GM18508 (cell line): ENCODE measurements around the gene MCOLN1.

Source experiments
- ATAC-seq: cut with Tn5 transposase; IDR thresholded peaks from one replicate; pipeline ENCODE4 v1.9.1; 2021; ENCODE audit warnings: moderate number of reproducible peaks; ENCODE audit not compliant: insufficient read depth, unreplicated experiment

Gene MCOLN1

DNA sequence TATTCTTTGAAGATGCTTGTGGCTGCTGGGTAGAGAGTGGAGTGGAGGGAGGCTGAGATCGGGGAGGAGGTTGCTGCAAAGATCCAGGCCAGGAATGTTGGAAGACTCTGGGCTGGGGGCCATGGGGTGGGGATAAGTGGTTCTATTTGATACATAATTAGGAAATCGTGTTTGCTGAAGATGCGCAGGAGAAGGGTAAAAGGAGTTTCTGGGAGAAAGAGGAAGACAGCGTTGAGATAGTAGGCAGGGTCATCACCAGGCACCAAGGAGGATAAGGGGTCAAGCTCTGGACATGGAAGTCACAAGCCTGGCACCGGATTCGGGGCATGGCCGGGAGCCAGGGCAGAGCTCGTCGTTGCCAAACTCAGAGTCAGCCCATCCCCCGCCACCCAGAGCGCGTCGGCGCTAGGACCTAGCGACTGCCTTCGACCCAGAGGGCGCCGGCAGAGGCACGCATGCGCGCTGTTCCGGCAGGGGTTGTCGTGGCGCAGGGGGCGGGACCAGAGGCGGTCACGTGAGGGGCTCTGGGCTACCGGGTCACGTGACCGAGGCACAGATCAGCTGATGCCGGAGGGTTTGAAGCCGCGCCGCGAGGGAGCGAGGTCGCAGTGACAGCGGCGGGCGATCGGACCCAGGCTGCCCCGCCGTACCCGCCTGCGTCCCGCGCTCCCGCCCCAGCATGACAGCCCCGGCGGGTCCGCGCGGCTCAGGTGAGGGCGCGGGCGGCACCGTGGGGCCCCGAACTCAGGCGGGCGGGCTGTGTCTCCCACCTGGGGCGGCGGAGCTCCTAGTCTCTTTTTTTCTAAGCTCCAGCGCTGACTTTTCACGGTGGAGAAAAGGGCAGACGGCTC, at the start of gene MCOLN1:
TSS of gene MCOLN1 (plus strand) at position 553 of the 851 bp plus-strand sequence. CDS start at position 680, 127 bp downstream.
- ATAC-seq = peak; percentile 59

DNA sequence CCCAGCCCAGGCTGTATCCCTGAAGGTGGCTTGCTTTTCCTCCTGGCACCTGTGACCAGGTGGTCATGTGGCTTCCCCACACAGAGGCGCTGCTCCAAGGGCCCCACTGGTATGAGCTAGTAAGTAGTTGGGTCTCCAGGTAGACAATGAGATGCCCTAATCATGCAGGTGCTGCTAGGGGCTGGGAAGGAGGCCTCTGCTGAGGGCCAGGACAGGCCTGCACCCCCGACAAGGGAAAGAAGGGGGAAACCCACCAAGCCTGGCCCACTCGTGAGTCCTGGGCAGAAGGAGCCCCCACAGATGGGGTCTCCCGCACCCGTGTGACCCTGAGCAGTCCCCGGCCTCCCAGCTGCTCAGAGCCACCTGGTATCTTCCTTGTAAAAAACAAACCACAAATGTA, 46.8 kb upstream of the MCOLN1 start:
- ATAC-seq = no peak

DNA sequence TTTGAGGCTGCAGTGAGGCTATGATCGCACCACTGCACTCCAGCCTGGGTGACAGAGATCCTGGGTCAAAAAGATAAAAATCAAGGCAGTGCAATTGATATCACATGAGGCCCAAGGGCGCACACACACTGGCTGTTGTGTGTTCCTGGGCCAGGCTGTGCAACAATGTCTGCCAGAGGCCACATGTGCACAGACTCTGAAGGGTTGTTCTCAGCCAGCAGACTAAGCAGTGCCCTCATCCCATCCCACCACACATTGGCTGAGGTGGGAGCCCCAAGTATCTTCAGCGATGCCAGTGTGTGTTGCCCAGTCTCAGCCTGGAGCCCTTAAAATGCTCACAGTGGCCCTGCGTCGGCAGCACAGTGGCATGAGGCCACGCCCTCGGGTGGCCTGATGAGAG, 46.2 kb upstream of the MCOLN1 start:
- no peak for ATAC-seq

DNA sequence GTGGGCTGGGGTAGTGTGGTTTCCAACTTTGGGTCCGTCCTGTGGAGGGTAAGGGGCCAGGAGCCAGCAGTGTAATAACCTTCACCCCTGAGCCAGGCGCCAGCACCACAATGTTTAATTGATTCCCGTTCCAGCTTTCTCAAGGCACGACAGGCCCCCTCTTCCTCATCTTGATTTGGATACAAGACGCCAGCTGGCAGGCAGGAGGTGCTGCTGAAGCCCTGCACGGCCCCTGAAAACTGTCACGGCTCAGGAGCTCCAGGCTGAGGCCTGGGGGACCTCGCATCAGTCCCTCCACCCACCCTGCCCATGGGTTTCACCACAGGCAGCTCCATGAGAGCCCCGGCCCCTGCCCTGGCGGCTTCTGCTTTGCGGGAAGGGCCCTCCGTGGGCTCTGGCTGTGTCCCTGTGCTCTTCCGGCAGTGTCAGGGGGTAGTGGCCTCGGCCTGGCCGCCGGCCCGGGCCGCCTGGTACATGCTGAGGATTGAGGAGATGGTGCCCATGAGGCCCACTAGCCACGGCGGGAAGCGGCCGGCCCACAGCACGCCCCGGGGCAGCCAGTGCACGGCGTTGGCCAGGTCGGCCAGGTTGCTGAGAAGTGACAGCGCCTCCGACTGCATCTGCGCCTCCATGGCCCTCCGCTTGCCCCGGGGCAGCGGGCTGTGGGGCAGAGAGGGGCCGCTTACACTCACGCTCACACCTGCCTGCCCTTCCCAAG, 45.5 kb upstream of the MCOLN1 start:
- no peak for ATAC-seq

DNA sequence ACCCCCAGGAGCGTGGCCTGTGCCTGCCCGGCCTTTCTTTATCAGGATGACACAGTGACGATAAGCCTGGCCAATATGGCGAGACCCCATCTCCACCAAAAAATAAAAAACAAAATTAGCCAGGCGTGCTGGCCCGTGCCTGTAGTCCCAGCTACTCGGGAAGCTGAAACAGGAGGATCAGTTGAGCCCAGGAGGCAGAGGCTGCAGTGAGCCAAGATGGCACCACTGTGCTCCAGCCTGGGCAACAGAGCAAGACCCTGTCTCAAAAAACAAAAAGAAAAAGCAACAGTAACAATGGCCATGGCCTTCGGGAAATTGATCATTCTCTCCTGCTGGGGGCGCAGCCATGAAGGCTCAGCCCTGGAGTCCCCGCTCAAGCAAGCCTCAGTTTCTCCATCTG, 44.7 kb upstream of the MCOLN1 start:
- no peak for ATAC-seq

DNA sequence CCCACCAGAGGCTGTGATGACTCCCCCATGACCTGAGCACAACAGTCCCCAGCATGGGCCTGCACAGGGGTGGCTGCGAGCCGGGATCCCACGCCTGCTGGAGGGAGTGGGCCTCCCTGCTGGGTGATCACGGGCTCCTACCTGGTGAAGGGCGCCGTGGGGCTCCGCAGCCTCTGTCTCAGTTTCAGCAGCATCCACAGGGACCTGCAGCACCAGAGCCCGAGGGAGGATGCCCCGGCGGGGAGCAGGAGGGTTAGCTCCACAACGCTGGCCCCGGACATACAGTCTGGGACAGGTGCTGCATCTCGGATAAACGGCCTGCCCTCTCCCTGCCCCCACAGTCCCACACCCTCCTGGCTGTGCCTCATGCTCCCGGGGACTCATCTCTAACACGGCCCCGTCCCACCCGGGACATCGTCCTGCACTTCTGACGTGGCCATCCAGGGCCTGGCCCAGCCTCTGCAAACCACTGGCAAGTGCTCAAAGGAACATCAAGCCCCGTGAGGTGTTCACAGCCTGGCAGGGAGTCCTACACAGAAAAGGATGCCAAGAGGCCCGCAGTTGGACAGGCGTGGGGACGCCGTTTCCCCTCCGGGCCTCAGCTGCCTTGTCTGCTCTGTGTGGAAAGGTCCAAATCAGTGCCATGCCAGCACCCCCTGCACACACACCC, 44.1 kb upstream of the MCOLN1 start:
- ATAC-seq = no peak

DNA sequence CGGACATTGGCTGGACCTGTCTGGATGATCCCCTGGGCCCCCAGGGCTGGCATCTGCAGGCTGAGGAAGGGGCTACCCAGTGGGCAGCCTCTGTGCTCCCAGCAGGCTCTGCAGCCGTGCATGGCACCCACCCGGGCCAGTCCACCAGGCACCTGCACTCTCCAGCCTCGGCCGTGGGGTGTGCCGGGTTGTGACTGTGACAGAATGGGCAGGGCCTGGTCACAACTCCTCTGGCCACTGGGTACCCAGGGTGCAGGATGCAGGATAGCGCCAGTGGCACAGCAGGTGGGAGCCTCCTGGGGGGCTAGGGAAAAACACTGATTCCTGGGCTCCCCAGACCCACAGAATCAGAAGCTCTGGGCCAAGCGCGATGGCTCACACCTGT, 43.6 kb upstream of the MCOLN1 start:
- no peak for ATAC-seq

DNA sequence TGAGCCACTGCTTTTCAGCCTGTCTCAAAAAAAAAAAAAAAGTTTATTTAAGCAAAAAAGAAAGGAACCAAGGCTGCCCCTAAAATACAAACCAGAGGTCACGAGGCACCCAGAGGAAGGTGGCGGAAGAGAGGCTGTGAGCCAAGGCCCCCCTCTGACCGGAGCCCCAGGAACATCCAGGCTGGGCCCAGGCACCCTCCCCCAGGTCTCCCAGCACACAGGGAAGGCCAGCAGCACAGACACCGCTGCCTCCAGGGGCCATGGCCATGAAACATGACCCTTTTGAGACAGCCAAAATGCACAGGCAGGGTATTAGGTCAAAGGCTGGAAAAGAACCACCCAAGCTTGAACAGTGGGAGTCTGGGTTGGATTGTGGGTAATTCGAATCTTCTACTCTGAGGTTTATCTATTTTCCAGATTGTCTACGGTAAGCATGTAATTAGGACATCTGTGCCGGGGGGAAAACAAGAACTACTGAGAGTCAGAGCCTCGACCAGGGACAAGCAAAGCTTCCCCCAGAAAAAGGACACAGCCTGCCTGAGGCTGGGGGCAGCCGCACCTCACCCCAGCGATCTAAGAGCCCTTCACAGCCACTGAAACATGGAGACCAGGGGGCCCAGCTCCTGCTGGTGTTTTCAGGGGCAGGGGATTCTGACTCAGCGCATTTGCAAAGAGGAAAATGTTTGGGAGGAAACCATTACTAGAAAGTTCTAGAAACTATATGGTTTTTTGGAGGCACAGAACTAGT, 42.0 kb upstream of the MCOLN1 start:
- ATAC-seq = no peak

DNA sequence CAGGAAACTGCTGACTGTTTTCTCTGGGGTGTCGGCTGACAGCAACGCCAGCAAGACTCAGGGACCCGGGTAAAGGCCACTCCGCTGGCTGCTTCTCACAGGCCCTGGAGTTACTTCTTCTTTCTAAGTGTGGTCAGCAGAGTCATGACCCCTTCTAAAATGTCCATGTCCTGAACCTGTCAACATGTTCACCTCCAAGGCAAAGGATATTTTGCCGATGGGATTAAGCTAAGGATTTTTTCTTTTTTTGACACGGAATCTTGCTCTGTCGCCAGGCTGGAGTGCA, 41.5 kb upstream of the MCOLN1 start:
- ATAC-seq = no peak

DNA sequence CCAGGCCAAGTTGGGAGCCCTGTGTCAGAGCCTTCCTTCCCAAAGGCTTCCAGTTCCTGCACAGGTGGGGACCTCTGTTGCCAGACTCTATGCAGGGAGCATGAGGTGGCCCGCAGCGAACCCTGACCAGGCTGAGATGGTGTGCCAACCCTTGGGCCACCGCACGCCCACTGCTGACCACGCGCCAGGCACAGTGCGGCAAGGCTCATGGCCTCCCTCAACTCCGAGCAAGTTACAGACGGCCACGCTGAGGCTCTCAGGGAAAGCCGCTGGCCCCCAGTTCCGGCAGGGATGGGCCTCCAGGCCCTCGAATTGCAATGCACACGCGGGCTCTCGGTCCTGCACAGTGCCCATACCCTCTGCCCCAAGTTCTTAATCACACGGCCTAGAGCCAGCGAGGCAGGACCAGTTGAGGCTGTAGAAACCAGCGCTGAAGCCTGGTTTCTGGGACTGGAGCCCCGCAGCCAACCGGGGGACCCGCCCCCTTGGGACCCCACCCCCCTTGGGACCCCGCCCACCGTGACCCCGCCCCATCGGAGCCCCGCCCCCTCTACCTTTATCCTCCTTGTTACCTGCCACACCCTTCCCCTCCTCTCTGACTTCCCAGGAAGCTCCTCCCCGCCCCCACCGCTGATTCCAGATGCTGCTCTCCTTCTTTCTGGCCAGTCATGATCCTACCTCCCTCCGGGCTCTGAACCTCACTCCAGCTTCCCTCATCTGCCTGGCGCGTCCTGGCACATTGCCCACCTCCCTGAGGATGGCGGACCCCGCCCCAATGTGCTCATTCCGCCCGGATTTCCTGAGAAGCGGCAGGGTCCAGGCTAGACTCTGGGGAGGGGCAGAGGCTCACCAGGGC, 39.6 kb upstream of the MCOLN1 start:
- ATAC-seq = no peak

DNA sequence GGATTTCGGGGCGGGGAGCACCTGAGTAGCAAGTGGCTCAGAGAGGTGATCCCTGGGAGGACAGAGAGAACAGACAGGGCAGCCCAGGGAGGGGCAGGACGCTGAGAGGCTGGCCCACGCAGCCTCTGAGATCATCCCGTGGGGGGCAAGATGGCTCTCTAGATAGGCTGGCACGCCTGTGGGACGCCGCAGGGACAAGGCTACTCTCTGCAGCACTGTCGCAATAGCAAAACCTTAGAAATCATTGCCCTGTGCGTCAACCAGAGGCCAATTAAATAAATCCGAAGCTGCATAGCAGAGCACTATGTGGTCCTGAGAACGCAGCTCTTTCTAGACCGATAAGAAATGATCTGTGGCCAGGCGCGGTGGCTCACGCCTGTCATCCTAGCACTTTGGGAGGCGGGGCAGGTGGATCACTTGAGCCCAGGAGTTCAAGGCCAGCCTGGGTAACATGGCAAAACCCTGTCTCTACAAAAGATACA, 38.7 kb upstream of the MCOLN1 start:
- no peak for ATAC-seq

DNA sequence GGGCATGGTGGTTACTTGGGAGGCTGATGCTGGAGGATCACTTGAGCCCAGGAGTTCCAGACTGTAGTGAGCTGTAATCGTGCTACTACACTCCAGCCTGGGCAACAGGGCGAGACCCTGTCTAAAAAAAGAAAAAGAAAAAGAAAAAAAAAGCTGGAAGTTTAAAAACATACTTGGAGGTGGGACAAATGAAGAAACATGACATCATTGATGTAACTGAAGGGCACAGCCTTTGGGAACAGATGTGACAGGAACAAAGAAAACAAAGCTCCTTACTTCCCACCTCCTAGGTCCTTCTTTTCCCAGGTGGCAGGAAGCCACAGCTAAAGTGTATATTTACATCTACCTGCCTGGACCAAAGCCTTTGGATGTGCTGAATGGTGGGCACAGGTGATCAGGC, 35.5 kb upstream of the MCOLN1 start:
- ATAC-seq = no peak

DNA sequence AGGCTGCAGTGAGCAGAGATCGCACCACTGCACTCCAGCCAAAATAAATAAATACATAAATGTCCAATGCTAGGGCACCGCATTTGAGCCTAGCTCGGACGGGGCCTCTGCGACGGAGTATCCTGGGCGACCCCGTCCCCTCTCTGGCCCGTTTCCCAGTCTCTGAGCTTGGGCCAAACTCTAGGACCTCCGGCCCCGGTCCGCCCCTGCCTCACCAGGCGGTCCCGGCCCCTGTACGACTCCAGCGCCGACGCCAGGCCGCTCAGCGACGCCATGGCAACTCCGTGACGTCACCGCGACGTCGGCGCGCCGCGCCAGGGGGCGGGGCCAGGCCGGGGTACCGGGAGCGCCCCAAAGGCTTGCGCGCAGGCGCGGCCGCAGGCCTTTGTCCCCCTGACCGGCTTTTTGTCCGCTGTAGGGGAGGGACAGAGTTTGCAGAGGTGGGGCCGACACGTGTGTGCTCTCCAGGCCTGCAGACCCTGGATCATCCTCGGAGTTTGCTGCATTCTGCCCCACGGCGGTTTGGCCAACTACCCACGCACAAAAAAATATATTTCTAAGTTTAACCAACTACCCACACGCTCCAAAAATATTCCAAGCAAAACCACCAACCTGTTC, 33.6 kb upstream of the MCOLN1 start, which contains the start of gene PEX11G:
TSS of gene PEX11G (minus strand) at position 300 of the 618 bp plus-strand sequence. CDS start at position 275, 25 bp downstream.
- no peak for ATAC-seq

DNA sequence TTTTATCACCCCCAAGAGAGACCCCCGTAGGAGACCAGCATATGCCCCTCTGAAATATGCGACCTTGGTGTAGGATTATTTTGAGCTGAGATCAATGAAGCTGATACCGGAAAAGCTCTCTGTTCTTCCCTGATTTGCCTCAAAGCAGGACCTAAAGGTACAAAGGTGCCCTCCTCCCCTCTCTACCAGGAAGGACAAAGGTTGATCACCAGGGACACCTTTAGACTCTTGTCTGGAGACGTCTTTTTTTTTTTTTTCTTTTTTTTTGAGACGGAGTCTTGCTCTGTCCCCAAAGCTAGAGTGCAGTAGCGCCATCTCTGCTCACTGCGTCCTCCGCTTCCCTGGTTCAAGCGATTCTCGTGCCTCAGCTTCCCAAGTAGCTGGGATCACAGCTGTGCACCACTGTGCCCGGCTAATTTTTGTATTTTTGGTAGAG, 32.8 kb upstream of the MCOLN1 start:
- no peak for ATAC-seq

DNA sequence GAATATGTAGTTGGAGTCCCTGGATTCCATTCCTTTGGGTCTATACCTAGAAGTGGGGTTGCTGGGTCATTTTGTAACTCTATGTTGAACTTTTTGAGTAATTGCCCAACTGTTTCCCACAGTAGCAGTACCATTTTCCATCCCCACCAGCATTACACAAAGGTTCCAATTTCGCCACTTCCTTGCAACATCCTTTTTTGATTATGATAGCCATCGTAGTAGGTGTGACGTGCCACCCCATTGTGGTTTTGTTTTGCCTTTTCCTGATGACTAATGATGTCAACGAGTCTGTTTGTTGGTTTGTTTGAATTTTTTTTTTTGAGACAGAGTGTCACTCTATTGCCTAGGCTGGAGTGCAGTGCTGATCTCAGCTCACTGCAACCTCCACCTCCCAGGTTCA, 30.3 kb upstream of the MCOLN1 start:
- no peak for ATAC-seq

DNA sequence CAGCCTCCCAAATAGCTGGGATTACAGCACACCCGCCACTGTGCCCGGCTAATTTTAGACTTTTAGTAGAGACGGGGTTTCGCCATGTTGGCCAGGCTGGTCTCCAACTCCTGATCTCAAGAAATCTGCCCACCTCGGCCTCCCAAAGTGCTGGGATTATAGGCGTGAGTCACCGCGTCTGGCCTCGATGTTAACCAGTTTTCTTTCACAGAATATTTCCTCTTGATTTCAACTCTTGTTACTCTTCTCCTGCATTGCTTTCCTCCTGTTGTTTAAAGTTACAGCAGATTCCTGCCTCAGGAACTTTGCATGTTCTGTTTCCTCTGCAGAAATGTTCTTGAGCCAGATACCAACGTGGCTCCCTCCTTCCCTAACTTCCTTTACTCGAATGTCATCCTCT, 29.9 kb upstream of the MCOLN1 start:
- no peak for ATAC-seq

DNA sequence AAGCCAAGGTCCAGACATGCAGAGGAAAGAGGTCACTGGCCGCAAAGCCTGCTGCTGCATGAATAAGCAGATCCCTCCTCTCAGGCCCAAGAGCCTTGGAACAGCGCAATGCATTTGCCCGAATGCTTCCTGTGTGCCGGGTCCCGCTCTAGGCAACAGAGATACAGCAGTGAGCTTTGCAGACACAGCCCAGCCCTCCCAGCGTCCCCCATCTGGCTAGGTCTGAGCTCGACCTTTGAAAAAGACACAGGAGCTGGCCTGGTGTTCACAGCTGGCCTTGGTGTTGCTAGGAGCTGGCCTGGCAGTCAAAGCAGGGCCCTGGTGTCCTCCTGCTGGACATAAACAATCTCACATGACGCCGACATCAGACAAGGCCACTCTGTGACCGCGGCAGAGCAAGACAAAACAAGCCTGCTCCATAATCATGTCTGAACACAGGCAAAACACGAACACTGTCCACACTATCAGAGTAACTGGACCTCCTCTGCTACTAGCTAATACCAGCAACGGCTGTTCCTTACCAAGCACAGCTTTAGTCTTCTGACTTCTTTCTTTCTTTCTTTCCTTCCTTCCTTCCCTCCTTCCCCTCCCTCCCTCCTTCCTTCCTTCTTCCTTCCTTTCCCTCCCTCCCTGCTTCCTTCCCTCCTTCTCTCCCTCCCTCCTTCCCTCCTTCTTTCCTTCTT, 27.9 kb upstream of the MCOLN1 start:
- ATAC-seq = no peak

DNA sequence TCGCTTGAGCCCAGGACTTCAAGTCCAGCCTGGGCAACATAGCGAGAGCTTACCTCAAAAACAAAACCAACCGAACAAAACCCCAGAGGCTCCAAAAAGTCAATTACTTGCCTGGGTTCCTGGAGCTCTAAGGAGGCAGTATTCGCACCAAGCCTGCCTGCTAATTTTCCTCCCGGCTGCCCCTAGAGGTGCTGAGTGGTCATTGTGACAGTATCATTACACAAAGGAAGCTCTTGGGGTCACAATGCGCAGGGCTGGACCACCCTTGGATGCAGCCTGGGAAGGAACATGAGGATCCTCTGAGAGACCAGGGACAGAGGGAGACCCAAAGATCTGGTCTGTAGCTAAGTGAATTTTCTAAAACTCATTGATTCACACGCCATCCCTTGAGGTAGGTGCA, 25.1 kb upstream of the MCOLN1 start:
- ATAC-seq = no peak
